NCI-H2196 treated with DMSO at 0.1 percent for 48 hours (cell line): ENCODE results near the gene SPATA1.

Source experiments
- DNase-seq: peaks from one replicate; lab custom pipeline; 2025; ENCODE audit not compliant: unreplicated experiment; lab: John Stamatoyannopoulos, UW

SPATA1 gene

GRCh38 chr1:84508510-84508909, 2.3 kb downstream of the SPATA1 start:
- DNase-seq = no peak

- no peak for DNase-seq
Measured at GRCh38 chr1:84509029-84509428, 2.8 kb downstream of the SPATA1 start.

- DNase-seq = no peak
Measured at GRCh38 chr1:84510165-84510564, 4.0 kb downstream of the SPATA1 start.

GRCh38 chr1:84510668-84511067, 4.5 kb downstream of the SPATA1 start:
- DNase-seq = no peak

- no peak for DNase-seq
Measured at GRCh38 chr1:84524590-84524989, 18.4 kb downstream of the SPATA1 start.

GRCh38 chr1:84525779-84526178, 19.6 kb downstream of the SPATA1 start:
- no peak for DNase-seq

- no peak for DNase-seq
Measured at GRCh38 chr1:84538599-84538998, 32.4 kb downstream of the SPATA1 start.

- DNase-seq = no peak
Measured at GRCh38 chr1:84539972-84540371, 33.8 kb downstream of the SPATA1 start.

GRCh38 chr1:84540759-84541158, 34.6 kb downstream of the SPATA1 start:
- DNase-seq = no peak

GRCh38 chr1:84541679-84542078, 35.5 kb downstream of the SPATA1 start:
- DNase-seq = no peak

GRCh38 chr1:84550826-84551225, 44.6 kb downstream of the SPATA1 start:
- DNase-seq = no peak

- no peak for DNase-seq
Measured at GRCh38 chr1:84569216-84569615, 63.0 kb downstream of the SPATA1 start.

- no peak for DNase-seq
Measured at GRCh38 chr1:84570436-84571149, 64.4 kb downstream of the SPATA1 start.

- no peak for DNase-seq
Measured at GRCh38 chr1:84571150-84571535, 65.0 kb downstream of the SPATA1 start.

GRCh38 chr1:84573481-84573966, 67.3 kb downstream of the SPATA1 start:
- DNase-seq = no peak

- peak; percentile 59 for DNase-seq
Measured at GRCh38 chr1:84573967-84574842, 68.0 kb downstream of the SPATA1 start, which contains the start of gene CTBS. TSS of gene CTBS (minus strand) at chr1:84574440. CDS start at chr1:84574415, 25 bp downstream.

GRCh38 chr1:84574936-84575335, 68.8 kb downstream of the SPATA1 start:
- DNase-seq = no peak

GRCh38 chr1:84581648-84582047, 75.5 kb downstream of the SPATA1 start:
- no peak for DNase-seq

GRCh38 chr1:84582802-84583587, 76.8 kb downstream of the SPATA1 start:
- no peak for DNase-seq

GRCh38 chr1:84583648-84584047, 77.5 kb downstream of the SPATA1 start:
- no peak for DNase-seq

- DNase-seq = no peak
Measured at GRCh38 chr1:84584126-84584525, 77.9 kb downstream of the SPATA1 start.
